K562 (cell line): ENCODE data around the gene FOXD4L4. TPM values are rescaled to one million over a fixed set of nuclear protein-coding genes. Genes with fewer than 3 reads are reported as not detected.
A peak's percentile ranks its signal among the peaks of the same experiment; 100 is the strongest.
"Not testable (repeated sequence)": the region's sequence is repeated elsewhere in the genome, so short reads cannot be mapped to it uniquely, and the experiment has no call there.

Experiments
- ATAC-seq: fragments of 200-7000 bp; cut with Tn5 transposase; 3 replicates; pipeline ENCODE4 v1.9.1; 2020; ENCODE audit warnings: moderate library complexity
- Bru-seq: library from RNA; stranded (reverse); fragments of 400-500 nt; gene quantifications from one replicate; lab custom pipeline; 2021; lab: Mats Ljungman, UMichigan
- BruChase-seq, 2 experiments: library from RNA; stranded (reverse); fragments of 400-500 nt; gene quantifications; one replicate each; lab custom pipeline; 2021; lab: Mats Ljungman, UMichigan
- BruUV-seq: library from RNA; stranded (reverse); fragments of 400-500 nt; replicated peaks from 2 replicates; lab custom pipeline; 2021; lab: Mats Ljungman, UMichigan
- CTCF ChIA-PET: fragments of 300-600 bp; formaldehyde crosslinking; extraction: SDS; loops from one replicate; lab custom pipeline; 2021; ENCODE audit warnings: low intra/inter-chr PET ratio; lab: Yijun Ruan, JAX
- POLR2A ChIA-PET: fragments of 300-600, 350-650 bp; sonication (Branson Sonifier 250); formaldehyde crosslinking; extraction: SDS; loops from one replicate; lab custom pipeline; 2021; ENCODE audit warnings: antibody characterized with exemption, inconsistent platforms; lab: Yijun Ruan, JAX
- DNase-seq, 4 experiments: peaks; one replicate each; pipeline versions ENCODE4 v3.0.0 to v3.0.0-alpha.2; 2011 to 2018; ENCODE audit warnings: low spot score in 3 of 4, mixed read lengths in 3 of 4; ENCODE audit errors: extremely low read depth in 1 of 4
- FAIRE-seq: peaks from 2 replicates; lab custom pipeline; 2011; peaks lifted over from hg19 to GRCh38; lab: Jason Lieb, UNC
- H2AFZ ChIP-seq: 2 replicates; pipeline ENCODE4 v1.6.0; 2011; ENCODE audit warnings: low read depth, low read length, control low read depth, inconsistent platforms
- H3K27ac ChIP-seq: fragments of 200-600 bp; 3 replicates; pipeline ENCODE4 v1.8.0; 2011; ENCODE audit warnings: low read depth, mild to moderate bottlenecking, control low read depth, inconsistent platforms, low read length, moderate library complexity, mixed read lengths; ENCODE audit errors: extremely low read depth
- H3K27me3 ChIP-seq, 2 experiments: fragments of 300-600 bp in 1 of 2; 2 replicates in 1 of 2; 3 replicates in 1 of 2; pipeline versions ENCODE4 v1.6.0 to v1.8.0; 2011; ENCODE audit warnings: inconsistent platforms in 2 of 2, low read length in 2 of 2, mild to moderate bottlenecking in 1 of 2, mixed read lengths in 1 of 2, moderate library complexity in 1 of 2; ENCODE audit not compliant: control insufficient read depth in 2 of 2, insufficient read depth in 2 of 2
- H3K36me3 ChIP-seq: fragments of 300-600 bp; 3 replicates; pipeline ENCODE4 v1.8.0; 2011; ENCODE audit warnings: mild to moderate bottlenecking, low read length, inconsistent platforms; ENCODE audit not compliant: control insufficient read depth, insufficient read depth
- H3K4me1 ChIP-seq, 2 experiments: fragments of 200-600 bp in 1 of 2; replicated peaks in 1 of 2; 2 replicates in 1 of 2; 3 replicates in 1 of 2; pipeline versions ENCODE4 v1.5.1 to v1.8.0; 2011; ENCODE audit warnings: inconsistent platforms in 2 of 2, low read length in 2 of 2, mild to moderate bottlenecking in 1 of 2, mixed read lengths in 1 of 2, moderate library complexity in 1 of 2; ENCODE audit not compliant: control insufficient read depth in 2 of 2, insufficient read depth in 2 of 2
- H3K4me2 ChIP-seq: 2 replicates; pipeline ENCODE4 v1.6.1; 2011; ENCODE audit warnings: low read length, control low read depth, inconsistent platforms, mixed read lengths; ENCODE audit not compliant: insufficient read depth
- H3K4me3 ChIP-seq: fragments of 200-600 bp; sonication (generic), shearing (Covaris generic); 2 replicates; pipeline ENCODE4 v1.5.1; 2016; ENCODE audit warnings: control low read depth, inconsistent platforms
- H3K79me2 ChIP-seq: fragments of 200-600 bp; 3 replicates; pipeline ENCODE4 v1.8.0; 2011; ENCODE audit warnings: low read length, inconsistent platforms; ENCODE audit not compliant: control insufficient read depth, insufficient read depth
- H3K9ac ChIP-seq, 2 experiments: 2 replicates each; pipeline versions ENCODE4 v1.6.0 to v1.6.1; 2011; ENCODE audit warnings: low read depth in 2 of 2, low read length in 2 of 2, control low read depth in 1 of 2, inconsistent platforms in 1 of 2, mild to moderate bottlenecking in 1 of 2, mixed read lengths in 1 of 2; ENCODE audit not compliant: insufficient read depth in 1 of 2
- H3K9me1 ChIP-seq: one replicate; pipeline ENCODE4 v1.6.0; 2011; ENCODE audit warnings: inconsistent platforms, mild to moderate bottlenecking, low read length, moderate library complexity; ENCODE audit not compliant: control insufficient read depth, insufficient read depth
- H3K9me3 ChIP-seq: replicated peaks from 2 replicates; pipeline ENCODE4 v1.5.1; 2011; ENCODE audit warnings: low read depth, low read length, inconsistent platforms; ENCODE audit not compliant: control insufficient read depth, insufficient read depth
- H4K20me1 ChIP-seq: replicated peaks from 2 replicates; pipeline ENCODE4 v1.6.1; 2011; ENCODE audit warnings: low read length, inconsistent platforms, mixed read lengths; ENCODE audit not compliant: control insufficient read depth, insufficient read depth
- WGBS: fragments of 100-300 bp; shearing (Covaris generic); methylation state at CpG from one replicate; pipeline ENCODE4 v1.1.6; 2016; ENCODE audit warnings: low coverage, mixed read lengths; ENCODE audit not compliant: insufficient coverage; ENCODE audit errors: missing lambda C conversion rate; 5-methylcytosine and 5-hydroxymethylcytosine counted together
- in situ Hi-C: fragments of 300-500 bp; cut with MboI; formaldehyde crosslinking; loops from 4 replicates; pipeline ENCODE4 v1.15.0; 2018; ENCODE audit warnings: inconsistent platforms, mixed read lengths
- intact Hi-C: fragments of 100-400 bp; cut with micrococcal nuclease; formaldehyde crosslinking; loops from 2 replicates; pipeline ENCODE4 v1.14.2; 2022
- long read RNA-seq, 3 experiments: library from polyadenylated mRNA in 2 of 3; library from RNA in 1 of 3; unstranded in 2 of 3; stranded (forward) in 1 of 3; transcript quantifications; one replicate each; pipeline ENCODE4 v2.0.0, GENCODE V29; 2019 to 2022
- polyA minus RNA-seq, 3 experiments: library from RNA; depleted of rRNA, polyadenylated mRNA; stranded (reverse); fragments of >200 nt; gene quantifications; 2 replicates each; pipeline ENCODE4 v1.2.3, GENCODE V29; 2011
- polyA plus RNA-seq, 8 experiments: library from polyadenylated mRNA; depleted of rRNA in 4 of 8; stranded (reverse) in 5 of 8; unstranded in 3 of 8; fragments of >200 nt; fragmentation: Nextera tagmentation in 2 of 8; fragmentation: Illumina TruSeq in 1 of 8; extraction: Ambion mirVana in 2 of 8; extraction: Trizol in 1 of 8; gene quantifications; 2 replicates each; pipeline versions ENCODE4 v1.2.1 to v1.2.3, GENCODE V29; 2011 to 2014; ENCODE audit warnings: inconsistent platforms in 1 of 8, missing spikeins in 1 of 8
- total RNA-seq, 7 experiments: library from RNA; depleted of rRNA in 6 of 7; stranded (reverse); fragments of >200 nt in 6 of 7; fragmentation: Illumina TruSeq in 2 of 7; extraction: Trizol in 2 of 7; gene quantifications; 2 replicates each; pipeline versions ENCODE4 v1.2.1 to v1.2.3, GENCODE V29; 2011 to 2021; ENCODE audit warnings: low replicate concordance in 1 of 7

Gene FOXD4L4
- 1.7 TPM in 2 replicates for total RNA-seq (2011; cell fraction: chromatin; rRNA removed; ENCODE audit: low replicate concordance)
- 1.1 and 1.2 TPM in 2 replicates for total RNA-seq (2011; cell fraction: nucleolus; rRNA removed)
- total RNA-seq (2011; cell fraction: nucleoplasm; rRNA removed): 0.92 and 1.3 TPM in 2 replicates
- total RNA-seq (2014; rRNA removed) (0.20 TPM in 1 of 2 replicates, not detected in the other), total RNA-seq (2014; rRNA removed; fragmentation: Illumina TruSeq; extraction: Trizol) (0.07 TPM in 1 of 2 replicates, not detected in the other), total RNA-seq (2015; rRNA removed; fragmentation: Illumina TruSeq; extraction: Trizol) (0.14 and 0.19 TPM in 2 replicates), total RNA-seq (2021) (0.11 TPM in 1 of 2 replicates, not detected in the other), polyA plus RNA-seq (2011; rRNA removed) (not detected in 2 replicates), polyA plus RNA-seq (2014; fragmentation: Illumina TruSeq; extraction: Trizol) (not detected in 2 replicates), polyA plus RNA-seq (2014; fragmentation: Nextera tagmentation; extraction: Ambion mirVana) (not detected), polyA plus RNA-seq (2014; rRNA removed) (not detected in 2 replicates), polyA minus RNA-seq (2011; rRNA and poly(A)+ RNA removed) (0.51 and 0.63 TPM in 2 replicates), Bru-seq, nascent RNA (percentile 50 among the genes with signal in this experiment), BruChase-seq, experiment 1, labeled RNA remaining after a 2-hour chase (percentile 51 among the genes with signal in this experiment), BruChase-seq, experiment 2, labeled RNA remaining after a 6-hour chase (percentile 46 among the genes with signal in this experiment)
- polyA plus RNA-seq (2011; cell fraction: cytosol; rRNA removed): 0.06 TPM in 1 of 2 replicates, not detected in the other
- polyA plus RNA-seq (2011; cell fraction: nucleus; rRNA removed): 0.10 and 0.34 TPM in 2 replicates
- polyA plus RNA-seq (2012): 0.07 TPM in 1 of 2 replicates, not detected in the other
- polyA minus RNA-seq (2011; cell fraction: cytosol; rRNA and poly(A)+ RNA removed): not detected in 2 replicates
- polyA minus RNA-seq (2011; cell fraction: nucleus; rRNA and poly(A)+ RNA removed): 0.89 and 1.9 TPM in 2 replicates
- long read RNA-seq, experiment 1: 0 reads
- long read RNA-seq, experiment 2: 0 reads
- long read RNA-seq, experiment 3: 0 reads

- intact Hi-C loops, H3K27me3 ChIP-seq, H3K4me2 ChIP-seq, DNase-seq, H3K27ac ChIP-seq, BruUV-seq, H2AFZ ChIP-seq, H3K4me3 ChIP-seq, H3K4me1 ChIP-seq, ATAC-seq, CTCF ChIA-PET, FAIRE-seq, H3K9me3 ChIP-seq, H3K9ac ChIP-seq, H3K9me1 ChIP-seq, H3K79me2 ChIP-seq, H3K36me3 ChIP-seq, POLR2A ChIA-PET, H4K20me1 ChIP-seq: not testable (repeated sequence)
- 93% methylated on average over 3 of the region's 38 CpGs for WGBS
- in situ Hi-C loops: loop anchor here (5.0 kb wide), 1 partner anchor 450 kb away; the partner anchor contains the start of gene FOXD4L5
Measured at GRCh38 chr9:65737096-65737564, at the start of gene FOXD4L4. FOXD4L4 (plus strand) TSS chr9:65737146; CDS start chr9:65737146, 0 bp downstream.

GRCh38 chr9:65703550-65703949 lies 33.4 kb upstream of the FOXD4L4 start:
- ATAC-seq, H3K27me3 ChIP-seq, FAIRE-seq, POLR2A ChIA-PET, DNase-seq, H3K36me3 ChIP-seq, CTCF ChIA-PET, H3K79me2 ChIP-seq, H3K9ac ChIP-seq, H3K4me2 ChIP-seq, H3K27ac ChIP-seq, H3K4me3 ChIP-seq, H3K9me3 ChIP-seq, intact Hi-C loops, H4K20me1 ChIP-seq, H3K9me1 ChIP-seq, H2AFZ ChIP-seq, H3K4me1 ChIP-seq, in situ Hi-C loops, BruUV-seq: not testable (repeated sequence)
- WGBS: no CpG with 5 or more reads among the region's 2 CpGs

- H4K20me1 ChIP-seq, DNase-seq, H3K9me1 ChIP-seq, CTCF ChIA-PET, H3K79me2 ChIP-seq, H3K4me1 ChIP-seq, H3K27ac ChIP-seq, H3K36me3 ChIP-seq, H3K9ac ChIP-seq, FAIRE-seq, in situ Hi-C loops, ATAC-seq, intact Hi-C loops, POLR2A ChIA-PET, H2AFZ ChIP-seq, H3K27me3 ChIP-seq, H3K9me3 ChIP-seq, BruUV-seq, H3K4me2 ChIP-seq, H3K4me3 ChIP-seq: not testable (repeated sequence)
- whole genome bisulfite sequencing: no CpG with 5 or more reads among the region's 5 CpGs
Measured at GRCh38 chr9:65714445-65714844, 22.5 kb upstream of the FOXD4L4 start.
